ENCODE measurements around the gene CLCNKB. TPM values are rescaled to one million over a fixed set of nuclear protein-coding genes. Genes with fewer than 3 reads are reported as not detected.

Gene CLCNKB
- total and polyA plus RNA-seq, 2 of the 4 experiments (the other 2 are of a cell fraction) = 0.09 TPM; not detected in 1

DNA sequence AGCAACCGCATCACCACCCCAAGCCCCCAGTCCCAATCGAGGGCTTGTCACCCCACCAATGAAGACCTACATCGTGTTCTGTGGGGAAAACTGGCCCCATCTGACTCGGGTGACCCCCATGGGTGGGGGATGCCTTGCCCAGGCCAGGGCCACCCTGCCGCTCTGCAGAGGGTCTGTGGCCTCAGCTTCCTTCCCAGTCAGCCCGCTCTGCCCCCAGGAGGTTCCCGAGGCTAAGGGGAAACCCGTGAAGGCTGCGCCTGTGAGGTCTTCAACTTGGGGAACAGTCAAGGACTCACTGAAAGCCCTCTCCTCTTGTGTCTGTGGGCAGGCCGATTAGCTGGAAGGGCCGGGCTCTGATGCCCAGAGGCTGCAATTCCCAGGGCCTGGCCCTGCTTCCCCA lies 37.6 kb upstream of the CLCNKB start:
- dilution Hi-C loops (cut with HindIII; ENCODE audit: low sequenced_read_pairs, unreplicated experiment) = no loop called here
- Histone ChIP-seq H2BK5ac (ENCODE audit: low read depth, low read length, poor library complexity, severe bottlenecking) (no peak overlapping the region), H2AK5ac (ENCODE audit: low read depth, low read length) (no peak overlapping the region), H4K8ac (ENCODE audit: low read depth in 2 of 2, low read length in 2 of 2) (no peak overlapping the region), H2AFZ (replicated peaks; ENCODE audit: low read length, poor library complexity) (no peak overlapping the region), H3K4ac (ENCODE audit: low read depth, low read length) (no peak overlapping the region), H4K5ac (ENCODE audit: low read depth, low read length) (no peak overlapping the region), H3K23ac (ENCODE audit: low read depth, low read length) (no peak overlapping the region), H3K4me3 (ENCODE audit: insufficient read depth, low read depth, low read length) (no peak overlapping the region), H3K4me1 (ENCODE audit: control insufficient read depth, insufficient read depth, low read length) (no peaks in the 10 kb centered on the region), H2AK9ac (replicated peaks; ENCODE audit: low read depth, low read length, poor library complexity) (no peak overlapping the region), H3K36me3 (ENCODE audit: control insufficient read depth, insufficient read depth, low read length) (no peaks in the 10 kb centered on the region), H3K18ac (ENCODE audit: low read depth, low read length) (no peak overlapping the region), H3K27ac (ENCODE audit: insufficient read depth, low read length) (no peak overlapping the region), H3K27me3 (ENCODE audit: control insufficient read depth, insufficient read depth, low read length) (peaks cover 4% of the 10 kb centered on the region; the same call in 1 of the 2 replicates), H3K14ac (replicated peaks; ENCODE audit: low read depth, low read length) (no peak overlapping the region), H3K9me3 (ENCODE audit: control insufficient read depth, insufficient read depth, low read length) (no peaks in the 10 kb centered on the region), H2BK15ac (ENCODE audit: low read depth, low read length) (no peak overlapping the region), H4K20me1 (ENCODE audit: insufficient read depth, low read length) (0 out of 2 replicates have a peak, but pooled peaks cover 4% of the 10 kb centered on the region), H3K79me1 (ENCODE audit: low read depth in 1 of 2, low read length in 2 of 2) (no peaks in the 10 kb centered on the region), H3K4me2 (ENCODE audit: low read depth, low read length) (no peak overlapping the region), H3K9ac (ENCODE audit: low read depth, low read length) (no peak overlapping the region), H3K56ac (ENCODE audit: extremely low read depth, insufficient read depth, low read length) (no peak overlapping the region), H3K9me1 (ENCODE audit: insufficient read depth, low read length) (no peaks in the 10 kb centered on the region), H4K91ac (ENCODE audit: insufficient read depth, low read depth, low read length) (no peak overlapping the region), H2BK120ac (ENCODE audit: low read depth, low read length) (no peak overlapping the region), H2BK20ac (ENCODE audit: low read depth, low read length) (no peak overlapping the region)
- no TSS peak for BruUV-seq (replicated peaks)
- ChIA-PET POLR2A (ENCODE audit: unreplicated experiment) (no interaction called here), CTCF (interaction anchor here (0.6 to 1.4 kb wide), 2 partner anchors 214 to 319 kb away, joined by 4 to 5 read pairs; no protein-coding TSS in a partner anchor)
- no peak for ATAC-seq (ENCODE audit: low read depth)
- no CpG with 5 or more reads among the region's 11 CpGs for WGBS, 2 experiments (ENCODE audit: extremely low coverage in 2 of 2, insufficient read length in 1 of 2)
- in situ Hi-C loops (cut with MboI; ENCODE audit: low sequenced_read_pairs) = no loop called here
- intact Hi-C loops (cut with micrococcal nuclease) = loop anchor here (5.0 kb wide), 1 partner anchor 214 kb away; no protein-coding TSS in a partner anchor
- TF ChIP-seq POLR2A (IDR thresholded peaks at IDR 0.05; ENCODE audit: low read depth, low read length) (no peak), RCOR1 (IDR thresholded peaks at IDR 0.05; ENCODE audit: insufficient replicate concordance, low read length) (no peak), RAD21 (IDR thresholded peaks at IDR 0.05; ENCODE audit: low read length) (no peak), CHD1 (IDR thresholded peaks at IDR 0.05; ENCODE audit: low read depth, low read length) (no peak)
- no peak for DNase-seq
